NCI-H69 (cell line): ENCODE measurements around the gene RANBP10.
"Not testable (repeated sequence)": the region's sequence is repeated elsewhere in the genome, so short reads cannot be mapped to it uniquely, and the experiment has no call there.

ENCODE experiments used
- DNase-seq: peaks from one replicate; lab custom pipeline; 2025; lab: John Stamatoyannopoulos, UW

The RANBP10 gene

DNA sequence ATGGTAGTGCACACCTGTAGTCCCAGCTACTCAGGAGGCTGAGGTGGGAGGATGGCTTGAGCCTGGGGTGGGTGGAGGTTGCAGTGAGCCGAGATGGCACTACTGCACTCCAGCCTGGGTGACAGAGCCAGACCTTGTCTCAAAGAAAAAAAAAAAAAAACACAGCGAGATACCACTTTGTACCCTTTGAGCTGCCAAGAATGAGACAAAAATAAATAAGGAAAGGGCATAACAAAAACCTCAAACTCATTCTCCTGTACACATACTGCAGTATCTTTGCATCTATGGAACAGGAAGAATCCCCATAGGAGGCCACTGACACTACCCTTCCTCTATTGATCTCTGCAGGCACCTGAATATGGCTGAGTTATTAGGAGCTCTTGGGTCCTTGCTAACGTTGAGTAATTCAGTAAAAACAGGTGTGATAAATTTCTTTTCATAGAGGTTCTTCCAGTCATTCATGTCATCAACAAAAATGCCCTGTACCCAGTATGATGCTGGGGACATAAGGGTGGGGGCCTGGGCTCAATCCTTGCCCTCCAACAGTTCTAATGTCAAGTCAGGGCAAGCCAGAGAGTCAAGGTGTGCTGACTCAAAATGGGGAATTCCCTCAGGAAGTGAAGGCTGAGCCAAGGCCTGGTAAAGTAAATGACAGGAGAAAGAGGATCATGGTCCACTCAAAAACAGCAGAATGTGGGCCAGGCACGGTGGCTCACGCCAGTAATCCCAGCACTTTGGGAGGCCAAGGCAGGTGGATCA lies 26.9 kb downstream of the RANBP10 start:
- no peak for DNase-seq

DNA sequence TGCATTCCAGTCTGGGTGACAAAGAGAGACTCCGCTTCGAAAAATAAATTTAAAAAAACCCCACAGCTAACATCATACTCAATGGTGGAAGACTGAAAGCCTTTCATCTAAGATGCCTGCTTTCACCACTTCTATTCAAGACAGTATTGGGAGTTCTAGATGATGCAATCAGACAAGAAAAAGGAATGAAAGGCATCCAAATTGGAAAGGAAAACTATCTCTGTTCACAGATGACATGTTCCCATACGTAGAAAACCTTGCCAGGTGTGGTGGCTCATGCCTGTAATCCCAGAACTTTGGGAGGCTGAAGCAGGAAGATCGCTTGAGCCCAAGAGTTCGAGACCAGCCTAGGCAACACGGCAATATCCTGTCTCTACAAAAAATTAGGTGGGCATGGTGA lies 31.1 kb downstream of the RANBP10 start:
- DNase-seq: no peak

DNA sequence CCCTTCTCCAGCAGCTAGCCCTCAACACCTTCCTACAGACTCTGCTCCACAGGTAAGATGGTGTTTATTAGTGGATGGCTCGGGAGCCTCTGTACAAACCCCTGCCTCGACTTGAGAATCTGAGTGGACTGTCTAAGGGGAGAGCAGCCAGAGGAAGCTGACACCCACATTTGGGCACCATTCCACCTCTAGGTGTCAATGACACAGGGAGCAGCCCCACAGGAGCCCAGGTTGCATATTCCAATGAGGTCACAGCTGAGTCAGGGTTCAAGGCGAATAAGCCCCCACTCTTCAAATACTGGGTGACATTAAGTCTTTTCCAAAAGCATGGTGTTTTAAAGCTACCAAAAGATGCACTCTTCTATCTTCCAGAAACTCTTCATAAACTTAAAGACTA lies 31.9 kb downstream of the RANBP10 start:
- no peak for DNase-seq

DNA sequence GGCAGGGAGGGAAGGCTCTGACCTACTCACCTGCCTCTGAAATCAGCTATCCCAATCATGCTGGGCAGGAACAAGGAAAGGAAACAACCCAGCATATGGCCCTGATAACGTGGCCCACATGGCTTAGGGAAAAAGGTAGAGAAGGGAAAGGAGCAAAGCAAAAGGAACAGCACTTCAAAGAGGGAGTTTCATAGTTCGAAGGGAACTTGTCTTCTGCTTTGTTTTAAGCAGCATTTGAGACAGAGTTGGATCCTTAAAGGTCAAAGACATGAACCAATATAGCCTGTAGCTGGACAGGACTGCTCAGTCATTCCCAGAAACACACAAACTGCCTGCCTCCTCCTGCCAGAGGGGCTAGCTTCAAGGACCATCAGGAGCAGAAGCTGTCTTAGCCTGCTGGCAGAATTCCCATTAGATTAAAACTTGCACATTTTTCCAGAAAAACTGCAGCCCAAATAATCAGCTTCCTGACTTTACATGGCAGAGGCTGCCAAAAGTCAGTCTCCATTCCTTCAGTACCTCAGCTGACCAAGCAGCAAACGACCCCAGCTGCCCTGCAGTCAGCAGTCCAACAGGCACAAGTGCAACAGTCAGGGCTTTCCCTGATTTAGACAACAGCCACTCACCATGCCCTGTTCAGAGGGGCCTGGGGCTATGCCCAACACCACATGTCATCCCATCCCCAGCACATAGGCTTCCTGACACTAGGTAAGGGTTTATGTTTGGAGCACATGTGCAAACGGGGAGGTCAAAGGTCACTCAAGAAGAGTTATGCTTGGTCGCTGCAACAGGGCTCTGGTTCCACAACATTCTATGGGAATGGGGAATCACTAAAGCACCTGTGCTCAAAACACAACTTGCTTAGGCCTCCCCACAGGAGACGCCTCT lies 32.5 kb downstream of the RANBP10 start:
- DNase-seq: no peak

DNA sequence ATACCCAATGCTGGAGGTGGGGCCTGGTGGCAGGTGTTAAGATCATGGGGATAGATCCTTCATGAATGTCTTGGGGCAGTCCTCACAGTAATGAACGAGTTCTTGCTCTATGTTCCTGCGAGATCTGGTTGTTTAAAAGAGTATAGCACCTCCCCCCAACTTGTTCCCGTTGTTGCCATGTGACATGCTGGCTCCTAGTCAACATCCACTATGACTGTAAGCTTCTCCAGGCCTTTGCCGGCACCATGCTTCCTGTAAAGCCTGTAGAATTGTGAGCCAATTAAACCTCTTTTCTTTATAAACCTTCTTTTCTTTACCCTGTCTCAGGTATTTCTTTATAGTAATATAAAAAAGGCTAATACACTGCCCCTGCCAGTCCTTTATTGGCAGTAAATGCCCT lies 33.3 kb downstream of the RANBP10 start:
- DNase-seq: no peak

DNA sequence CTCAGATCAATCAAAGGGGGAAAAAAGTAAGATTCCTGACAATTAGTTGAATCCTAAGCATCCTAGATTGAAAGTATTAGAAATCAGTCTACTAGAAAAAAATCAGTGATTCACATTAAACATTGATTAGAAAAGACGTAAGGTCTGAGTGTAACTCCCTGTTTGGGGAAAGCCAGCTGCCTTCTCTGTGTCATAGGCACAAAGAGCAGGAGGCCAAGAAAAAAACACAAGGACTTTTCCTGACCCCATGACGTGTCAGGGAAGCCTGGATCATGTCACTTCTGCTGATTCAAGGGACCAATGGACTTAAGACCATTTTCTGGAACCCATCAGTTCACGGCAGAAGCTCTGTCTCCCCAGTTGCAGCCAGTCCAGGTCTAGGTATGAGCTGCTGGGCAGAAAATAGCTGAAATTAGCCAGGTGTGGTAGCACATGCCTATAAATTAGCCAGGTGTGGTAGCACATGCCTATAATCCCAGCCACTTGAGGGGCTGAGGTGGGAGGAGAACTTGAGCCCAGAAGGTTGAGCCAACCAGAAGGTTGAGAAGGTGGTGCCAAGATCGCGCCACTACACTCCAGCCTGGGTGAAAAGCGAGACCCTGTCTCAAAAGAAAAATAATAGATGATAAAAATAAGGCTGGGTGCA lies 35.9 kb downstream of the RANBP10 start:
- DNase-seq: no peak

DNA sequence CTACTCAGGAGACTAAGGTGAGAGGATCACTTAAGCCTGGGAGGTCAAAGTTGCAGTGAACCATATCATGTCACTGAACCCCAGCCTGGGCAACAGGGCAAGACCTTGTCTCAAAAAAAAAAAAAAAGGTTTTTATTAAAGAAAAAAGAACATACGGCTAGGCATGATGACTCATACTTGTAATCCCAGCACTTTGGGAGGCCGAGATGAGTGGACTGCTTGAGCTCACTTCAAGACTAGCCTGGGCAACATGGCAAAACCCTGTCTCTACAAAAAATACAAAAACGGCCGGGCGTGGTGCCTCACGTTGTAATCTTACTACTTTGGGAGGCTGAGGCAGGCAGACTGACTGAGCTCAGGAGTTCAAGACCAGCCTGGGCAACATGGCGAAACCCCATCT lies 38.4 kb downstream of the RANBP10 start:
- DNase-seq: no peak

DNA sequence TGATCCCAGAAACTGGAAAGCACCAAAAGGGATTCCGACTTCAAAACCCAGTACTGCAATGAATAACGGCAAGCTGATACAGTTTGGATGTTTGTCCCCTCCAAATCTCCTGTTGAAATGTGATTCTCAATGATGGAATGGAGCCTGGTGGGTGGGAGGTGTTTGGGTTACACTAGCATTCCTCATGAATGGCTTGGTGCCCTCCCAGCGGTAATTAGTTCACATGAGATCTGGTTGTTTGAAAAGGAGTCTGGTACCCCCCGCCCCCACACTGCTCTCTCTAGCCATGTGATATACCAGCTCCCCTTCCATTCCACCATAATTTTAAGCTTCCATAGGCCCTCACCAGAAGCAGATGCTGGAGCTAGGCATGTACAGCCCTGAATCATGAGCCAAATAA lies 40.1 kb downstream of the RANBP10 start:
- DNase-seq: no peak

DNA sequence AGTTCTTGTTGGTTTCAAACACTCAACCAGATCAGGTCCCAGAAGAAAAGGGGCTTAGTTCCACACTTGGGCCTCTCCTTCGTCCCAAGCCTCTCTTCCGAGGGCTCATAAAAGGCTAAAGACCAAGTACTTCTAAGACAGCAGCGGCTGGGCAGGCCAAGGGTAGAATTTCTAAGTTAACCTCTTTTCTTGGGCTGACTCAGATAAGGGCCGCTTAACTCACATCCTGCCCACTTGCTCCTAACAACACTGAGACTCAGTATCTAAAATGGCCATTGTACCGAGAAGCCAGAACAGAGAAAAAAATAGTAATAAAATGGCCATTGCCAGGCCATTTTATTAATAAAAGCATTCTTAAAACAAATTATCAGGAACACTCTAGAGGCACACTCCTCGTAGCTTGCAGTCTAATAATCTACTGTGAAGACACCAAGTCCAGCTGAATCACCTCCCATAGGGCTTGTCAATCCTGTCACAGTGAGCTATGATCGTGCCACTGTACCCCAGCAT lies 42.1 kb downstream of the RANBP10 start:
- no peak for DNase-seq

DNA sequence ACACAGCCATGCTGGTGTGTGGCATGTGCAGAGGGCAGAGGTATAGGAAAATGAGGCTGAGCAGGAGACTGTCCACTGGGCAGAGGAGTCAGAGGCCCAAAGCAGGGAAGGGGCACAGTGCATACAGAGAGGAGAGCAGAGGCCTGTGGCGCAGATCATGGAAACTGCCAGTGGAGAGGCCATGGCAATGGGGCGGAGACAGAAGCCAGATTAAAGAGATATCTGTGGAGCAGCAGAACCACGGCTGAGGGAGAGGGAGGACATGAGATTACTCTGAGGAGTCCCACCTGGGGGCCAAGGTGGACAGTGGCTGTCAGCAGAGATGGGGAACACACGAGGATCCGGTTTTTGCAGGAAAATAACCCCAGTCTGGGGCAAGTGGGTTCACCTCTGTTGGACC lies 43.3 kb downstream of the RANBP10 start:
- DNase-seq: no peak

DNA sequence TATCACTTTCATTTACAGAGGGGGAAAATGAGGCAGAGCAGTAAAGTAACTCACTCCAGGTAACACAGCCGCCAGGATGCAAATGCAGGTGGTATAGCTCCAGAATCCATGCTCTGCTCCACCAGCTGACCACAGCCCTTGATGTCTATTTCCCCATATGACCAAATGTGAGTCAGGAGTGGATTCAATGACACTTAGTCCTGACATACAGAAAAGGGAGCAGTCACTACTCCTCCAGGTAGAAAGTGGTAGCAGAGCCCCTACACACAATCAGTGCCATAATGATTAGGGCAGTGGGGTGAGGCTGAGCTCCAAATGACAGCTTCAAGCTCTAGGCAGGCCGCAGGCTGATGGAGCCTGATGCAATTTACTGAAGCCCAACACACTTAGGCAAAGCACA lies 44.0 kb downstream of the RANBP10 start:
- DNase-seq: no peak

DNA sequence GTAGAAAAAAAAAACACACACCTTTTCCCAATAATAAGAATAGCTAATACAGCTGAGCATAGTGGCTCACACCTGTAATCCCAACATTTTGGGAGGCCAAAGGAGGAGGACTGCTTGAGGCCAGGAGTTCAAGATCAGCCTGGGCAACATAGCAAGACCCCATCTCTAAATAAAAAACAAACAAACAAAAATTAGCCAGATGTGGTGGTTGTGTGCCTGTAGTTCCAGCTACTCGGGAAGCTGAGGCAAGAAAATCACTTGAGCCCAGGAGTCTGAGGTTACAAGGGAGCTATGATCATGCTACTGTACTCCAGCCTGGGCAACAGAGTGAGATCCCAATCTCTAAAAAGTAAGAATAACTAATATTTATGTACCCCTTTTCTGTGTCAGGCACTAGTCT lies 44.4 kb downstream of the RANBP10 start:
- no peak for DNase-seq

DNA sequence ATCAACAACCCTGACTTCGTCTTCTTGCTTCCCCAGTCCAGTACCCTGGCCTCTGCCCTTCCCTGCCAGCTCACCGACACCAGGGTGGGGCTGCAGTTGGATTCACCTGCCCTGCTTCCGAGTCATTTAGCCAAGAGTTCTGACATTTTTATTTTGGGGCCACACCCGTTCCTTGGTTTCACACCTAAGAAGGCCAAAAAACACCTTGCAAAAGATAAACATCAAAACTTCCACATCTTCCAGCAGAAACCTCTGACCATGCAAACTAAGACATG lies 45.5 kb downstream of the RANBP10 start:
- no peak for DNase-seq

DNA sequence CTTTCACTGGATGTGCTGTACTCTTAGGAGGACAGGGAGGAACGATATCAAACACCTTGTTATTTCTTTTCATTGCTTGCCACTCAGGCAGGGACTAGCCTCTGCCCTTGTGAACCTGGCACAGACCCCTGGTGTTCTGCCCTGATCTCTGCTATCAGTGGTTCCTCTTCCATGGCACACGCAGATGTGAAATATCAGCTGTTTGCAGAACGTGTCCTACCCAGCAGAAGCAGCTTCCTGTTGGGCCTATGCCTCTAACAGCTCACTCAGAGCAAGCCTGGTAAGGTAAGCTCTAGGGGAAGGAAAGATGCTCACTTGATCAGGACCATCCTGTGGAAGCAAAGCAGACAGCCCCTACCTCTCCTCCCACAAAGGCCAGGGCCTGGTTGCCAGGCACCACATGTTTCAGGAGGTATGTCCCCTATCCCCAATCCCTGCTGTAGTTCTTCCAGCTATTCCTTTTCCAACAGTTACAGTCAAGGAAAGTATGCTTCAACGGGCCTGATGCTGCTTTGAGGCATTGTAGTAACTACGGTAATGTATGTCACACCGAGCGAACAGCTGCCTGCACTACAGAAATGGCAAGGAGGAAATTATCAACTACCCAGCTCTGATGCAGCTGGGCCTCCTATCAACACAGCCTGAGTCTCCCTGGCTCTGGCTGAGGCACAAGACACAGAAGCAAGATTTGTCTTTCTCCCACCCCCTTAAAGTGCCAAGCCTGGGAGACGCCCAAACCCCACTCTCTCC lies 46.0 kb downstream of the RANBP10 start:
- DNase-seq: no peak

DNA sequence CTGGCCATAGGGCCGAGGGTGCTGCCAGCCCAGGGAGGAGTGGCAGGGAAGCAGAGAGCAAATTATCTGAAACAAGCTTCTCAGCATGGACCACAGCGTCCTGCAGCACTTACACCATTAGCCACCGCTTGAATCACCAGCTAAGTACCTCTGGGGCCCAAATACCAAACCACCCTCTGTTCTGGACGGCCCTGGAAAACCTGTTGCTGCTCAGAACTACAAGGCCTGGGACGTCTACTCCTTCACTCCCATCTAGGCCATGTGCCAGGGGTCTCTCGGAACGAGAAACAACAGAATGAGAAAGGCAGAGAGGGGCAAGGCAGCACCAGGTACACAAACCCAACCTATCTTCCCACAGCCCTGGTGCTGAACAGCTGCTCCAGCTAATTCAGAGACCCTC lies 47.4 kb downstream of the RANBP10 start:
- DNase-seq: no peak

DNA sequence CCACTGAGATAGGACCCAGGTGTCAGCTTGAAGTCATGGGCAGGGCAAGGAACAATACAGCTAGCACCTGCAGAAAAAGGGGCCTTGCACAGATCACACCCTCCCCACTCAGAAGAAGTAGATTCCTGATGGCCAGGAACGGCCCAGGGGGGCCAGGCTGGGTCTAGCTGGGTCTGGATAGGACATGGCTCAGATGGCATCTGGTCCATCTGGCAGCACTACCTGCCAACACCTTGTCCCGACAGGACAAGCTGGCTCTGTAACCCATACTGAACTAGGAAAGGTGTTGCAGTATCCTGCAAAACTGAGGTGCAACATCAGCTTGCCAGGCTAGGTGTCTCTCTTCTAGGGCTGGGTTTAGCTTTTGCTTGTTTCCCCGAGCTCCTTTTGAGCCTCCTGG lies 48.4 kb downstream of the RANBP10 start:
- DNase-seq: no peak

DNA sequence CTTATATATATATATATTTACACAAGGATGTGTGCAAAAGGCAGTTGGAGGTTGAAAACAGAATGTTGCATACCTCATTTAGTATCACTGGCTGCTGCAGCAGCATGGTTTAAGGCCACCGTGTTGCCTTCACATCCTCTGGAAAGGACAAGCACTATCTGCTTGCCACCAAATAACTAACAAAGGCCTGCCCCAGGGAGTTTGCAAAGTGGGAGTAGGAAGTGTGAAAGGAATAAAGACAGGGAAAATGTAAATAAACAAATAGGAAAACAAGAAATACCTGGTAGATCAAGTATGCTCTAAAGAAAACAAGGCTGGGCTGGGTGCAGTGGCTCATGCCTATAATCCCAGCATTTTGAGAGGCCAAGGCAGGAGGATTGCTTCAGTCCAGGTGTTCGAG lies 53.7 kb downstream of the RANBP10 start:
- no peak for DNase-seq

DNA sequence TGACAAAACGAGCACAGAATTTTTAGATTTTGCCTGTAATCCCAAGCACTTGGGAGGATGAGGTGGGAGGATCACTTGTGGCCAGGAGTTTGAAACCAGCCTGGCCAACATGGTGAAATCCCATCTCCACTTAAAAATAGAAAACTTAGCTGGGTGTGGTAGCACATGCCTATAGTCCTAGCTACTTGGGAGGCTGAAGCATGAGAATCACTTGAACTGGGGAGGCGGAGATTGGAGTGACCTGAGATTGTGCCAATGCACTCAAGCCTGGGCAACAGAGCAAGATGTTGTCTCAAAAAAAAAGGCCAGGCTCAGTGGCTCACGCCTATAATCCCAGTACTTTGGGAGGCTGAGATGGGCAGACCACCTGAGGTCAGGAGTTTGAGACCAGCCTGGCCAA lies 55.0 kb downstream of the RANBP10 start:
- DNase-seq: not testable (repeated sequence)

DNA sequence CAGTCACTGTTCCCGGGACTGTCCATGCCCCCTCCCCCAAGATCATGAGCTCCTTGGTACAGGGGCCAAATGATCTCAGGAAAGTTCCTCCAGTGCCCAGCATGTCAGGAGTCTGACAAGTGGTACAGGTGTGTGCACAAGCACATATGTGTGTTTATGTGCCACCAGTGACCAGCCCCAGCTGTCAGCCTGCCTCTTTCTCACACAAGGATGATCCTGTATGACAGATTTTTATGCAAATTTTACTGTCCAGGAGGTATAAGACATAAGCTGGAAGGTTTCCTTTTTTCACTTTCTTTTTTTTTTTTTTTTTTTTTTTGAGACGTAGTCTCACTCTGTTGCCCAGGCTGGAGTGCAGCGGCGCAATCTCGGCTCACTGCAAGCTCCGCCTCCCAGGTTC lies 55.9 kb downstream of the RANBP10 start:
- DNase-seq: no peak

DNA sequence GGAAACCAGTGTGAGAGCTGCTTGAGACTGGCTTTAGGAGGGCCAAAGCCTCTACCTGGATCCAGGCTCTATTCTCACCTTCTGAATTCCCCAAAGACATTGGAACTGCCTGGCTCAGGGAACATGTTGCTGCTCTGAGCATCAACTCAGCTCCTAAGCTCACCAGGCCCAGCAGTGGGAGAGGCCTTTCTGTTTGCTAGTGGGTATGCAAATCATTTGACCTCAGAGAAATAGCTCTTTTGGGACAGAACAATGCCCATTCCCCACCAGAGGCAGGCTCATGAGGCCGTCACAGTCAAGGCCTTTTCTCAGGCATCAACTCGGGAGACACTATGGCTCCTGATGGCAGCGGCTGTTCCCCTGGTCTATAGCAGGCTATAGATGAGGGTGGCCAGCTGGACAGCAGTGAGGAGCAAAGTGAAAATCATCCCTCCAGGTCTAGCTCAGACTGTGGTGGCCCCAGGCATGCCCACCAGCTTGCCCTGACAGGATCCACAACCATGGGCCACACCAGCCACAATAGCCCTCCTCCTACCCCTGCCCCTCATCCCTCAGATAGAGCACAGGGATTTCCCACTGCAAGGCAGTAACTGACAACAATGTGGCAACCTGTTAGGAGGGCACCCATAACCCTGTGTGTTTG lies 56.8 kb downstream of the RANBP10 start:
- DNase-seq: no peak

DNA sequence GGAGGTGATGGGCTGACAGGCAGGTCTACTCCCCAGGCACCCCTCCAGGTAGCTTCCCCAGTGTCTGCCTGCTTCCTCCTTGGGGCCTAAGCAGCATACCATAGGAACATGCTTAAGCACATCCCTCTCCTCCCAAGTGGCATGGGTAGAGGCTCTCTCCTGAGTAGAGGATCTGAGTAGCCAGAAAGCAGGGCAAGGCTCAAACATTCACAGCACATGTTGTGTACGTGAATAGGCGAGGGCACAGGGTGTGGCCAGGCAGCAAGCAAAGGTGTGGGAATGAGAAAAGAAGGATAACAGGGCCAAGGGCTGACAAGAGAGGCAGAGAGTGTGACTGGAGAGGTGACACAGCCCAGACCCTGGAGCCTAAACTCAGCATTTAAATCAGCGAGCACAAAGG lies 57.5 kb downstream of the RANBP10 start:
- DNase-seq: no peak

DNA sequence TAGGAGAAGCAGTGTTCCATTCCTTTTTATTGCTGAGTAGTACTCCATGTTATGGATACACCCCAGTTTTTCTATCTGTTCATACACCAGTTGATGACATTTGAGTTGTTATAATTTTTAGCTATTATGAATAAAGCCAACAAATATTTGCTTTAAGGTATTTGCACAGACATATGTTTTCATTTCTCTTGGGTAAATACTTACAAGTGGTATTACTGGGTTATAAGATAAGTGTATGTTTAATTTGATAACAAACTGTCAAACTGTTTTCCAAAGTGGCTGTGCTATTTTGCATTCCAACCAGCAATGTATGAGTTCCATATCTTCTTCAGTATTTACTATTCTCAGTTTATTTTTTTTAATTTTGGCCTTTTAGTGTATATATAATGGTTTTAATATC lies 59.5 kb downstream of the RANBP10 start:
- no peak for DNase-seq
